Middle frontal gyrus (tissue), 1 donor: ENCODE measurements around the gene APOD.

Source experiments
- DNase-seq: peaks from one replicate; pipeline ENCODE4 v3.0.0-alpha.2; 2015; ENCODE audit warnings: low spot score; ENCODE audit errors: extremely low spot score

Gene APOD

DNA sequence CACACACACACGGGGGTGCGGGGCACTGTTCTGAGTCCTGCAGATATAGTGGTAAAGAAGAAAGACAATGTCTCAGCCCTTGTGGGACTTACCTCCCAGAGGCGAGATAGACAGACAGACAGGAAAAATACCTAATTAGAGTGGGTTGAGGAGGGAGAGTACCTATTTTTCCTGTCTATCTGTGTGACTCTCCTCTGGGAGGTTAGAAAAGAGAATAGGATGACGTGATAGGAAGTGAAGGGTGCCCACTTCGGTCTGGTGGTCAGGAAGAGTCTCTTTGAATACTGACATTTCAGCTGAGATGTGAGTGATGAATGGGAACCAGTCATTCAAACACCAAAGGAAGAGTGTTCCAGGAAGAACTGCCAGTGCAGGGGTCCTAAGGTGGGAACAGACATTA lies 4.1 kb upstream of the APOD start:
- DNase-seq, result no peak

DNA sequence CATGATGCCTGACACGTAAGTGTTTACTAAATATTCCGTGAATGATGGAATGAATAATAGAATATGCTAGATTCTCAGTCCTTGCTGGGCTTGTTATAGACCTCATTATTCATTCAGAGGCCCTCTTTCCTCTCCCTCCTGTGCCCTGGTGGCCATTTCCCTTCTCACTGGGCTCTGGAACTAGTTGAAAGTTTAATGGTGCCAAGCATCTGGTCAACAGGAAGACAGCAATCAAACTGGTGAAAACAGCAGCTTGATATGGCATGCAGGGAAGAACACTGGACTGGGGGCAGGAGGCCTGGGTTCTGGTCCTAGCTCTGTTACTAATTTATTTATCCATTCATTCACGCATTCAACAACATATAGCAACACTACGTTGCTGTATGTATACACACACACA lies 3.7 kb upstream of the APOD start:
- no peak for DNase-seq

DNA sequence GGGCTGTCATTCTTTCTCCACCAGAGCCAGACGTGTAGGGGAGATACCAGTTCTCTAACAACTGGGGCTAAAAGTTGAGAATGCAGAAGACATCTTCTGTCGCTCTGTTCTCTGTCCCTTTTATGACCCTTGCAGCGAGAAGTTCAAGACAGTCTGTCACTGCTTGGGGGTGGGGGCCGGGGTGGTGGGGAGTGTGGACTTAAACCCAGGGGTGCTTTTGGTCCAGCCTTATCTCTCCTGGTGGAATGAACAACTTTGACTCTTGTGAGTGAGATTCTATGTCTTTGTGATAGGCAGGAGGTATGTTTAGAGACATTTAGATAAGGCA lies 767 bp upstream of the APOD start:
- no peak for DNase-seq

DNA sequence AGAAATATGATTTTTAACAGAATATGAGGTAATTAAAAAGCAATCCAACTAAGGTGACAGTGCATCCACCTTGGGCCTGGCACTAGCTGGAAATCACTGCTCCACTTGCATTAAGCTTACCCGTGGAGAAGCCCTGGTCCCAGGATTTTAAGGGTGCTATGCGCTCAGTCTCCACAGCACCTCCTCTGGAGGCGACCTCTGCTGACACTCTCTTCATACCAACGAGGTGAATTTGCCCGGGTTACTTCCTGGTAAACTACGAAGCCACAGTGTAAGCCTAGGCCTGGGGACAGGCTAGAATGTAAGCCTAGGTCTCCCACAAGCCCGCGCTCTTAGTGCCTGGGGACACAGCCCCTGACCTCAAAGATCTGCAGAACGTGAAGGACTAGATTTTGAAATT lies 793 bp downstream of the APOD start:
- no peak for DNase-seq

DNA sequence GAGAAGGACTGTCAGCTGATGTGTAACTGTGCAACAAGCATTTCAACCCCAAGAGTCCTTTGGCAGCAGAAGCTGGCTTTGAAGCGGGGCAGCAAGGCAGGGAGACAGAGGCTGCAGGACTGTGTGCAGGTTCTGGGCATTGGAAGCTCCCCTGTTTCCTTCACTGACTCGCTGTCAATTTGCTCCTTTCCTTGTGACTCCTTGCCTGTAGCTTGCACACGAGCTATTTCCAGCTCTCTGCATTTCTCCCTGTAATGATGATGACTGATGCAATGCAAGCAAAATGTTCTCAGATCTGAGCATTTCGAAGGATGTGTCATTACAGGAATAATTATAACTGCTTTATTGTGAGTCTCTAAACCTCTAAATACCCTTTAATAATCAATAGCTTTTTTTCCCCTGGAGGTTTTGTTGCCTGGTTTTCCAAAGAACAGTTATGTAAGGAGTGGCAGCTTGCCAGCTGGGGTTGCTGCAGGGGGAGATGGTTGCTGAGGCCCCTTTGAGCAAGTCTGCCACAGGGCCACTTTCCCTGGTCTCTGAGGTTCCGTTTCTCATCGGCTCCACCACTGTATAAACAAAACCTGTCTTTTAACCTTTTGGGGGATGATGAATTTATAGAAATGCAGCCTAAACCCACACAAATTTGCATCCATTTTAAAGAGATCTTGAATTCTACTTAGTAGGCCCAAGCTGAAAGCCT lies 2.8 kb downstream of the APOD start:
- peak; percentile 51 for DNase-seq

DNA sequence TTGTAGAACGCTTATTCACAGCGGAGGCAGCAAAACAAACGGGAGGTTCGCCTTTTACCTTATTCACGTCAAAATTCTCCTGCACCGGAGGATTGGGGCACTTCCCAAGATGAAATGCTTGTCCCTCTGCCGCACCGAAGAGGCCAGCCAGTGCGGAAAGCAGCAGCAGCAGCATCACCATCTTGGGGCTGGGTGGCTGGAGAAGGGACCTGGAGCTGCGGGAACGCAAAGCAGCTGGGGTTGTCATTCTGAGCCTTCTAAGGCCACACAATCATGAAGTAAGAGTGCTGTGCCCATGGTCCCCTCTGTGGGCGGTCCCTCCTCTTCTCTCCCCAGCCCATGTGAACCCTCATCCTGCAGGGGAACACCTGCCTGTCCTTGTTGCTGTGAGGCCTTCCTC lies 4.5 kb downstream of the APOD start:
- no peak for DNase-seq

DNA sequence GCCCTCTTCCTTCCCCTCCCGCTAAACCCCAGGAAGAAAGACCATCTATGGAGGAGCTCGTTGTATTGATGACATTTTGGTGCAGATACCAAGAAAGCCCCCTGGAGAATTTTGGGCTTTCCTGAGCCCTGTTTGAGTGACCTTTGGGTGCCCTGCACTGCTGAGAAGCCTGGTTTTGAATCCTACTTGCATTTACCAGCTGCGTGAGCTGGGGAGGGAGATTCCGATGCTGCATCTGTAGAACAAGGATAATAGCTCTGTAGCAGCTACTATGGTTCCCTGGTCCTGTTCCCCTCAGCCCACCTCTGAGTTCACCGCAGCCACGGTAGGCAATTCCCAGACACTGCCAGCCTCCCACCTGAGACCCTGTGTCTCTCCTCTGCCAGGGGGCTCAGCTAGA lies 5.2 kb downstream of the APOD start:
- no peak for DNase-seq

DNA sequence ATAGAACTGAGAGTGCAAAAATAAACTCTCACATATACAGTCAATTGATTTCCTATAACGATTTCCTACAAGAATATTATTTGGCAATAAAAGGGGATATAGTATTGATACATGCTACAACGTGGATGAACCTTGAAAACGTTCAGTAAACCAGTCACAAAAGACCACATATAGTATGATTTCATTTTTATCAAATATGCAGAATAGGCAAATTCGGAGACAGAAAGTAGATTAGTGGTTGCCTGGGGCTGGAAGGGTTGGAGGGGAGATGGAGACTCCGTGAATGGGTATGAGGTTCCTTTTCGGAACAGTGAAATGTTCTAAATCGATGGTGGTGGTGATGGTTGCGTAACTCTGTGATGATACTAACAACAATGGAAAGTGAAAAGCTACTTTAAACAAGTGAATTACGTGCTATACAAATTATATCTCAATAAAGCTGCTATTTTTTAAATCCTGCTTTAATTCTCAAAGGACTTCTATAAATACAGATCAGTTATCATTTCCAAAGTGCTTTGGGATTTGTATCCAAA lies 6.0 kb downstream of the APOD start:
- no peak for DNase-seq

DNA sequence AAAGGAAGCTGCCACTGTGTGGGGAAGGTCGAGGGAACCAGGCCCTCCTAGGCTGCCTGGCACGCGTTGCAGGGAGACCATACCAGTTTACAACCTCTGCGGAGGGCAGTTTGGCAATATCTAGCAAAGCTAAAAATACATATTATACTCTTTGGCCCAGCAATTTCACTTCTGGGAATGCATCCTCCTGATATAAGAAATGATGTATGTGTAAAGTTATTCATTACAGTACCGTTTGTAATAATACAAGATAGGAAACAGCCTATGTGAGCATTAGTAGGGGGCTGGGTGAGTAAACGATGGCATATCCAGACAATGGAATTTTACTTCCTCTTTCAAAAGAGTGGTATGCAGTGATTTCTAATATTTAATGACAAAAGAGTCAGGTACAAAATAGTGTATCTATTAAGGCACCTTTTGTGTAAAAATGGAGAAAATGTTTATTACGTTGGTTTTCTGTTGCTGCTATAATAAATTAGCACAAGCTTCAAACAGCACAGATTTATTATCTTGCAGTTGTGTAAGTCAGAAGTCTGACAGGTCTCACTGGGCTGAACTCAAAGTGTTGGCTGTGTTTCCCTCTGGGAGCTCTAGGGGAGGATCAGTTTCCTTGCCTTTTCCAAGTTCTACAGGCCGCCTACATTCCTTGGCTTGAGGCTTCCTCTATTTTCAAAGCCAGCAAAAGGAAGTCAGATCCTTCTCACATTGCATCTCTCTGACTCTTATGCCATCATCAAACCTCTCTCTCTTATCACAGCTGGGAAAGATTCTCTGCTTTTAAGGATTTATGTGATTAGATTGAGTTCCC lies 9.0 kb downstream of the APOD start:
- no peak for DNase-seq

DNA sequence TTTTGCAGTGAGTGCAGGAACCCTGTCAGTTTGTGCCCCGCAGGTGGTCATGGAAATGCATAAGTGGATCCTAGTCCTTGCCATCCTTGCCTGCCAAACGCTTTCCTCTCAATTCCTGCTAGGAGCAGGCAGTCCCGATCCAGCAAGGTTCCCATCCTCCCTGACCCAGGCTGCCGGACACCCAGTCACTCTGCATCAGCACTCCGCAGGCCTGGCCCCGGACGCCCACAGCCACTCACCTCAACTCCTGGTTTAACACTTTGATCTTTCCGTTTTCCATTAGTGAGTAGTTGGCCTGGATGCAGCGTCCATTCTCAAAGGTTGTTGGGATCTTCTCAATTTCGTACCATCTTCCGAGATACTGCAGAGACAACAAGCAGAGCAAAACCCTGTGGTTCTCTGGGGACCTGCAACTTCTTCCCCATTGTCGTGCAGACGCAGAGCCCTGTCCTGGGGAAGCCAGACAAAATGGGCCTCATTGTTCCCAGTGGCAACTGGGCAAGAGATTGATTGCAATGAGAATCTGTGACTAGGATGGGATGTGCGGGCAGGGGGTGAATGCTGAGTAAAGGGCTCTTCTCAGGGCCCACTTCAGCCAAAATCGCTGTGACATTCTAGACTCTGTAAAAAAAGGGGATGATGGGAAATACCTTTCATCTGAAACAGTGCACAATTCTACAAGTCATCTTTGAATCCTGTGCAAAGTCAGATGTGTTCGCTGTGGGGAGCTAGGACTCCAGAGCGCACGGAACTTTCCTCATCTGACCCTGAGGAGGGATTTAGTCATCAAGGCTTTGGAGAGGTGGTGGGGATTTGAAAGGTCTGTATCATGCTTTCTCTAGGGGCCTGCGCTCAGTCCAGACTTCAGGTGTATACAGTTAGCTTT lies 9.9 kb downstream of the APOD start:
- DNase-seq, result no peak

DNA sequence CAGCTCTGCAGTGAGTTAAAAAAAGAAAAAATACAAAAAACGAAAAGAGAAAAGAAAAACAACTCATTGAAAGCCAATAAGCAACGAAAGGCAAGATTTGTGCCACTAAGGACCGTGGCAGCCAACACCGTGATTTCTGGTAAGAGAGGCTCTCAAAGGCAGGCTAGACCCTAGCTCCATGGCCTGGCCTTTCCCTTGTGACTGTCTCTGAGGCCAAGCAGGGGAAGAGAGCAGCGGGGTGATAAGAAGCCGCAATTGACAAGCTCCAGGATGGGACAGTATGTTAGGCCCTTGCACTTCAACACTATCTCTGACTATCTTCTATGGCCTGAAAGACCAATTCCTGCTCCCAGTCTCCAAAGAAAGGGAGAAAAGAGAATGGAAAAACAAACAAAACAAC lies 12.4 kb downstream of the APOD start:
- DNase-seq, result no peak

DNA sequence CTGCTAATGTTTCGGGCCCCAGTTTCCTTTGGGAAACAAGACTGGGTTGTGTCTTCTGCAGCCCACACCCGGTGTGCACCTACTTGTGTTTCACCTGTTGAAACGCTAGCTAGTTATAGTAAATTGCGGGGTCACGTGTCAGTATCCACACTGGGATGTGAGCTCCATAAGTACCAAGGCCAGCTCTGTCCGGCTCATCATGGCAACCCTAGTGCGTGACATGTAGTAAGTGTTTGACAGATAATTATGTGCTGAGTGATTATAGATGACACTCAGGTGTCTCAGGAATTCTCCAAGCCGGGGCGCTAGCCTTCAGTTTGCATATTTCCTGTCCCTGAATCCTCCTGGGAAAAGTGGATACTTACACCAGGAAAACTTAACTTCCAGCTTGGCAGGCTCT lies 12.8 kb downstream of the APOD start:
- no peak for DNase-seq

DNA sequence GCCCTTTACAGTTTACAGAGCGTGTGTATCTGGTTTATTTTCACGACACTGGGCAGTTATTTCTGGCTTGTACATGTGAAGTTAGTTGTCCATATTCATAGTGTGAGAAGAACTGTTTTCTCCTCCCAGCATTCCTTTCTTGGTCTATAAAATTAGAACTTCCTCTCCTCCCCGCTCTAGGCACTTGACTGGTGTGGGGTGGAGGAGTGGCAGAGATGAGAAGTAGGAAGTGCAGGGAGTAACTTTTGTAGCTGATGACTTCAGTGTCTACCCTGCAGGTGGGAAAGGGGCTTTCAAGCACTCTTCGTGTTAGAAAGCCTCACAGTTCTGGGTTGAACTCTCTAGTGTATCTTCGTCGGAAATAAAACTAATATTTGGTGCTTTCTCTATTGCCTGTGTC lies 13.4 kb downstream of the APOD start:
- no peak for DNase-seq

DNA sequence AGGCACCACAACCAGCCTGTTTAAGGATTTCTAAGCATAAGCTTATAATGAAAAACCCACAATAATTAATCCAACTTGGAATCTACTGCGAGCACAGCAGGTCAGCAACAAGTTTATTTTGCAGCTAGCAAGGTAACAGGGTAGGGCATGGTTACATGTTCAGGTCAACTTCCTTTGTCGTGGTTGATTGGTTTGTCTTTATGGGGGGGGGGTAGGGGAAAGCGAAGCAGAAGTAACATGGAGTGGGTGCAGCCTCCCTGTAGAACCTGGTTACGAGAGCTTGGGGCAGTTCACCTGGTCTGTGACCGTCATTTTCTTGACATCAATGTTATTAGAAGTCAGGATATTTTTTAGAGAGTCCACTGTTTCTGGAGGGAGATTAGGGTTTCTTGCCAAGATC lies 15.1 kb downstream of the APOD start:
- no peak for DNase-seq

DNA sequence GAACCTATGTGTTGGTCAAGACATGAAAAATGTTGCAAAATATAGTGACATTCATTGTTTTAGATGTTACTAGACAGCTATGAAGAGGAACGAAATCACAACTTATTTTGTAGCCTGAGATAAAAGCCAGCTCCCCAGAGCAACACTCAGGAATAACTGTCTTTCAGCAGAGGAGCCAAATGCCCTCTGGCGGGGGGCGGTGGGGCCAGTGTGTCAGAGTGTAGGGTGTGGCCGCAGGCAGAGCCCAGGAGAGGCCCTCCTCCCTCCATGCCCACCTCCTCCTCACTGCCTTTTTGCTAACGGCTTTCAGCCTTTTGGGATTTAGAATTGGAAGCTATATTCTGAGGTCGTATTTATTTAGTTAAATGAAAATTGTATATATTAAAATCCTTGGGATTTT lies 16.9 kb downstream of the APOD start:
- no peak for DNase-seq

DNA sequence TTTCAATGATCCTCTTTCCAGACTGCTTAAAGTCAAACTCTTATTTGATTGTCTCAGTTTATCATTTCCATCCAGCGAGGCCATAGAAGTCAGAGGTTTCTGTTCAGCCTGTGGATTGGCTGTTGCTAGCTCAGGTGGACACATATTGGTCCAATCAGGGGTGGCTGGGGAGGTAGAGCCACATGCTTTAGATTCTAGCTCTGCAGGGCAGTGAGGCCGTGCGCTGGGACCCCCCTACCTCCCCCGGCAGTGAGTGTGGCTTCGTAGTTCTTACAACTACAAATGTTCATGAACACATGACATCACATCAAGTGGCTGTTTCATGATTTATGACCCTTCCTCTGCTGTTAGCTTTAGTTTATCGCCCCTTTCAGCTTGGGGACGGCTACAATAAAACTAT lies 18.0 kb downstream of the APOD start:
- DNase-seq, result no peak

DNA sequence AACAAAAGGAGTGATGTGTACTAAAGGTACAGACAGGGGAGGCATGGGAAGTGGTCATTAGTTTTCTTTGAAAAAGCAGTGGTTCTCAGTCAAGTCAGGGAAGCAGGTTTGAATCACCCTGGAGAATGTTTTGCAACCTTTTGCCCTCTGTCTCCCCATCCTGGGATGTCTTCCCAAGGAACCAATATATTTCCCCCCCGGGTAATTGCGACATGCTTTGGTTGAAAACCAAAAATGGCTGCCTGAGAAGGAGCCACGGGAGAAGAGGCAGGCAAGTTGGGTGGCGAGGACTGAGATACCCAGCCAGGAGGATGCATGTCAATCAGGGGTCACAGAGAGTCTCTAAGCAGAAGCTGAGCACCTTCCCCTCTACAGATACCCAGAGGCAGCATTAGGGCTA lies 20.4 kb downstream of the APOD start:
- DNase-seq, result no peak

DNA sequence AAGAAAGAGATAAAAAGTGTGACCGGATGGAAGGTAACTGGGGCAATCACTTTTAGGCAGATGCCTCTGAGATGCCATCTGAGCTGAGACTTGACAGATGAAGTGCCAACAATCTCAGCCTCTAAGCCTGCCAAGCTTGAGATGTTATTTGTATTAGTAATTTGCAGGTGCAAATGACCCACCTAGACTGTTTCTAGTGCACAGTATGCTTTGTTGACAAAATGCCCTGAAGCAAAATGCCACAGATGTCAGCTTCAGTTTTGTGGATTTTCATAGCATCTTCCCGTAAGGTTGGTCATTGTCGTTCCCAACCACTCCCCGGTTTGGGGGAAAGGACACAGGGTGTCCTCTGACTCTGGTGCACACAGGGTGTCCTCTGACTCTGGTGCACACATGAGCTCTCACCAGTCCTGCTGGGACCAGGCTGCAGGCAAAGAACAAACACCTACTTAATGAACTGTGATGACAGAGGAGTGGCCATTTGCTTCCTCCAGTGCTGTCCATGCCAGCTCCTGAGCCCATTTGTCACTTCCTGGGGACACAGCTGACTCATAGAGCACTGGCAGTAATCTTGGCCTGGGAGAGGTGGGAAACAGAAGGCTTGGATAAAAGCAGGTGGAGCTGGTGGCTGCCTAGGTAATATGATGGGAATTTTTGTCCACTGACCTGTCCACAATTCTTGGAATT lies 23.9 kb downstream of the APOD start:
- no peak for DNase-seq

DNA sequence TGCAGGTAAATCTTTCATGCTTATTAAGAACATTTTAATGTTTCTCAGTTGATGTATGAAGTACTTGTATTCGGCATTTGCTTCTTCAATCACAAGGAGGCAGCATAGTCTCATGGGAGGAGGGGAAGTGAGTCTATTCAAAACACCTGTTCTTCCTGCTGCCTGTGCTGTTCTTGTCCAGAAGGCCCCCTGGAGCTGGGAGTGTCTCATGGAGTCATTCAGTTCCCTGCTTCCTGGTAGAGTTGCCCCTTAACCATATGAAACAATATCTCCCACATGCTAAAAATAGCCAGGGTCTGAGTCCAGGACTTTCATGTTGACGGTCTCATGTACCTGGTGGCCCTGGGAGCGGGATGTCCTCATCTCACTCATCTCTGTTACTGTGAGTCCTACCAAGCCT lies 25.1 kb downstream of the APOD start:
- no peak for DNase-seq

DNA sequence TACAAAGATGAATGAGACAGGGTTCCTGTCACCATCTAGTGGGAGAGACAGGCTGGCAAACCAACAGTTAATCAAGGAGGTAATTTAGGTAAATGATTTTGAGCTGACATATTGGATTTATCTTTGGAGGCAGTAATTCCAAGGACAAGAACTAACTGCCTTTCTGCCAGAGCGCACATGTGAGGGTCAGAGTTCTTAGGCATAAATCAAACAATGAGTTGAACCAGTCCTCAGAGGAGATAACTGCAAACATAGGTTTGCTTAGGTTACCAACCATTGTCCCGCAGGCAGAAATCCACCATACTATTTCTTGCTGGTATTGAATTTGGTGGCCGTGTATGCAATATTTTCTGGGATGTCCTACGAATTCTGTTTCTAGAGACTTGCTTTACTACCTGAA lies 26.4 kb downstream of the APOD start:
- no peak for DNase-seq

DNA sequence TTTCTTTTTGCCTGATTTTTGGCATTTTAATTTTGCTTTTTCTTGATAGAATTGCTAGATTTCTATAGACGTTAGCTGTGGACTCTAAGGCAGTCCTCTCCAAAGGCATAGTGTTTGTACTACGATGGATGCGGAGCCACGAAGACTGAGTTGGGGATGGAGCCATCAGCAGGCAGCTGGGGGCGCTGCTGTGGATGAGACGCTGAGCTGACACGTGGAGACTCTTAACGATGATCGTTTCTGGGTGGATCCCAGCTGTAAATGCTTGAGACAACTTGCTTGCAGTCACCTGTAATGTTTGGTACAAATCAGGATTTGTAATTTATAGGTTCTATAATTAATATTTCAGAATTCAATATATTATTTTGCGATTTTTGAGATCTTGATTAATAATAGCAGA lies 27.4 kb downstream of the APOD start:
- DNase-seq, result no peak

DNA sequence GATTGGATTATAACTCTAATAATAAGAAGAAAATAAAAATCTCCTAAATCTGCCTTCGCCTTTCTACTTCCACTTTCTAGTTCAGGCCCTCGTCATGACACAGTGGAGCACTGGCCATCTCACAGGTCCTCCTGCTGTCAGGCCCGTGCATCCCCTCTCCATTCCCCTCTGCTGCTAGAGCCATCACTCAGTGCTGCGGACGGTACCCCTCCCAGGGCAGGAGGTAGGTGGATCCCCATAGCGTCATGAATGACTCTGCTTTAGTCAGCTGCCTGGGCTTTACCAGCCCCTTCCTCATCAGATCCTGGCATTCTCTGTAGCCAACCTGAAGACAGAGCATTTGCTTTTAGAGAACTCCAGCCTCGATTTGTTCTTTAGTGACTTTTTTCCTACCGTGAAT lies 28.6 kb downstream of the APOD start:
- DNase-seq, result no peak
